ENCODE data around the gene CD6.
"Not testable (repeated sequence)": the region's sequence is repeated elsewhere in the genome, so short reads cannot be mapped to it uniquely, and the experiment has no call there.

CD6 gene

GRCh38 chr11:60957188-60957587 lies 14.3 kb upstream of the CD6 start:
- no peak for DNase-seq

DNA sequence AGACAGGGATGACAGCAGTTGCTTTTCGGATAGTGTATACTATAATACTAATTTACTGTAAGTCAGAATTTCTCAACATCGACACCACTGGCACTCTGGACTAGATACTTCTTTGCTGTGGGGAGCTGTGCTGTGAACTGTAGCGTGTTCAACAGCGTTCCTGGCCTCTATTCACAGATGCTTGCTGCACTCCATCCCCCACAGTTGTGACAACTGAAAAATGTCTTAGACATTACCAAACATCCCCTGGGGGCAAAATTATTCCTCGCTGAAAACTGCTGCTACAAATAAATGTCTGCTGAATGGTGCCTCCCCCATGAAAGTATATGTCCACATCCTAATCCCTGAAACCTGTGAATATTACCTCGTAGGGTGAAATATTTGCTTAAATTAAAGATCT lies 12.0 kb upstream of the CD6 start:
- DNase-seq = no peak

- no peak for DNase-seq
Observed at GRCh38 chr11:60960405-60960804, 11.1 kb upstream of the CD6 start.

DNA sequence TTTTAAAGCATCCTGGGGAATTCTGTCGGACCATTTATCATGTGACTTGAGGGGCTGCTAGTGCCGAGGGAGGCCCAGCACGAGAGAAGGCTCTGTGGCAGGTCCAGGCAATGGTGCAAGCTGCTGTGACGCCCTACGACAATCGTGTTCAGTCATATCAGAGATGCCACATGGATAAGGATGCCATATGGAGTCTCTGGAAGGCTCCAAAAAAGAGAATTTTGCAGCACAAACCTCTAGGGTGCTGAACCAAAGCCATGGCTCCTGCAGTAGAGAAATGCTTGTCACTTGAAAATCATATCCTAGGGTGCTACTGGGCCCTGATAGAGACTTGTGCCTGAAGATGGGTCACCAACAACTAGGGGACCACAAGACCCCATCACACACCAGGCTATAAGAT lies 6.7 kb upstream of the CD6 start:
- DNase-seq = no peak

- DNase-seq = no peak
Observed at GRCh38 chr11:60966890-60967289, 4.6 kb upstream of the CD6 start.

- DNase-seq = no peak
Observed at GRCh38 chr11:60968223-60968622, 3.3 kb upstream of the CD6 start.

- peak; percentile 83 to 85 for DNase-seq
Observed at GRCh38 chr11:60970369-60970774, 1.1 kb upstream of the CD6 start.

DNA sequence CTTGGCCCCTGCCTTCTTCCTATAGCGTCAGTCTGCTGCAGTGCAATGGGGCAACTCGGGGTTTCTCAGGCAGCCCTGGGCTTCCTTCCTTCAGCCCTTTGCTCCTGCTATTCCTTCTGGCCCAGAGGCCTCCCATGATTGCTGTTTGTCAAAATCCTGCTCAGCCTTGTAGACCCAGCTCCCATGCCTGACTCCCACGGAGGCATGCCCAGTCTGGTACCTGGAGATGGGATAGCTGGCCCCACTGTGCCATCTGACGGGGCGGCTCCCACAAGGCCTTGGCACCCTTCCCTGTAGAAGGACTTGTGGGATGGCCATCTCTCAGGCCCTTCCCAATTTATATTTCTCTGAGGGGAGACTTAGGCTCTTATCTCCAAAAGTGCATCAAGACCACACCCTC lies 590 bp upstream of the CD6 start:
- no peak for DNase-seq

GRCh38 chr11:60972182-60973030 lies 926 bp downstream of the CD6 start:
- DNase-seq = peak in 1 of 2 donors; percentile 49

DNA sequence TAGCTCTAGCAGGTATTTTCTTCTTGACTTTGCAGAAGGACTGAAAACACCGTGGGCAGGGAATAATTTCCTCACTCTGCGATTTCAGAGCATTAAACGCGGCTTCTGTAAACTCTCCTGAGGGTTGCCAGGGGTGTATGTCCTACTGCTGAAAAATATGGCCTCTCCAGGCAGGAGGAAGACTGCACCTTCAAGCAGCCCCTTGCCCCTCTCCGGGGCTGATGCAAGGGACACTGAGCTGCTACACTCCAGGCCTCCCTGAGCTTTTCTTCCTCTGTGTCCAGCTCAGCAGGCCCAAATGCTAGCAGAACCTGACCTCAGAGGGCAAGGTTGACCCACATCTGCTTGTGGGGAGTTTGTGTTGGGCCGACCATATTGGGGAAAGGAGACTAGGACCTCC lies 2.2 kb downstream of the CD6 start:
- DNase-seq = no peak

DNA sequence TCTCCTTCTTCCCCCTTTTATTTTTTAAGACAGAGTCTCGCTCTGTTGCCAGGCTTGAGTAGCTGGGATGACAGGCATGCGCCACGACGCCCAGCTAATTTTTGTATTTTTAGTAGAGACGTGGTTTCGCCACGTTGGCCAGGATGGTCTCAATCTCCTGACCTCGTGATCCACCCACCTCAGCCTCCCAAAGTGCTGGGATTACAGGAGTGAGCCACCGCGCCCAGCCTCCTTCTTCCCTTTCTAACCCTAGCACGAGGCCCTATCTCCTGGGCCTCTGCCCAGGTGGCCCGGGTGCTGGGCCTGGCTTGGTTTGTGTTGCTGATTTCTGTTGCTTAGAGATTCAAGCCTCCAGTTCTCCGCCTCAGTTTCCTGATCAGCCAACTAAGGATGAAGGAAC lies 2.8 kb downstream of the CD6 start:
- not testable (repeated sequence) for DNase-seq

DNA sequence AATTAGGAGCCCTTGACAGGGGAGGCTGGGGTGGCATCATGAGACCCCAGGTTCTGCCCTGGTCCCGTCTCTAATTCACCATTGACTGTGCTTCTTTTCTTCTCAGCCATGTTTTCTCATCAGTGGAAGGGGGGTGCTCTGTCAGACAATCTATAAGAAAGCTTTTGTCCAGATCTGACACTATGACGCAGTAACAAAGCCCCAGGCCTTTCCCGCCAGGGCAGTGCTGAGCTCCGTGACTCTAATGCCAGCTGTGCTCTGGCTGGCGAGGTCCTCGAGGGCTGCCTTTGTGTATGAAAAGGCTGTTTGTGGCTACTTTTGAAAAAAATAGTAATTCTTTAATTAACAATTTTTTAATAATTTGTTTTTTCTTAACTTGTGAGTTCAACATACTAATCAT lies 3.2 kb downstream of the CD6 start:
- DNase-seq = no peak

- DNase-seq = no peak
Observed at GRCh38 chr11:60977224-60977623, 5.7 kb downstream of the CD6 start.

- no peak for DNase-seq
Observed at GRCh38 chr11:60977836-60978235, 6.4 kb downstream of the CD6 start.

- peak in 1 of 2 donors; percentile 59 for DNase-seq
Observed at GRCh38 chr11:60978546-60979380, 7.3 kb downstream of the CD6 start.

DNA sequence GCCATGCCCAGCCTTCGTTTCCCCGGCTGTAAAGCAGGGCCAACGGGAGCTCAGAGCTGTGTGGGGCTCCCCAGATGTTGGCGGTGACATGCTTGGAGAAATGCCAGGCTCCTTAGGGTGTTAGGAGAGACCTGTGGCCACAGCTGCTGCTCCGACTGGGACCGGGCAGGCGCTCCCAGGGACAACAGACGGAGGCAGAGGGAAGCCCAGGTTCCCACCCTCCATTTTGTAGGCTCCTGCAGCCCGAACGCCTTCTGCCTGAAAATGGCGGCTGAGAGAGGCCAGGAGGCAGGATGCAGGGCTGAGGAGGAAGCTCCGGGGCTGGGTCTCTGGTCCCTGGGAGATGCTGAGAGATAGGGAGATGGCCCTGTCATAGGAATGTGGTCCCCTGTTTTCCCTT lies 10.0 kb downstream of the CD6 start:
- DNase-seq = no peak

DNA sequence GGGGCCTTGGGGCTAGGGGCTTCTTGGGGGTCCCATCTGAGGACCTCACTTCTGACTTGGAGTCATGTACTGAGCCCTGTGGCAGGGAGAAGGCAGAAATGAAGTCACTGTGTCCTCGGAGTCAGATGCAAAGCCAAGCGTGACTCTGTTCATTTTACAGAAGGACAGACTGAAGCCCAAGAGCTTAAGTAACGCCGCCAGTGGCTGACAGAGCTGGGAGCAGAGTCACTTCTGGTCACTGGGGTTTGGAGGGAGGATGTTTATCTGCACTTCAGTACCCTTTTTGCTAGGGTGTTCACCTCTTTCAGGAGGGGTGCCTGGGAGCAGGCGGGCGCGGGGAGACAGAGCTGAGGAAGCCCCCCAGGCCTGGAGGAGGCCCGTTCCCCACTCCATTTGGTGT lies 10.7 kb downstream of the CD6 start:
- DNase-seq = no peak

DNA sequence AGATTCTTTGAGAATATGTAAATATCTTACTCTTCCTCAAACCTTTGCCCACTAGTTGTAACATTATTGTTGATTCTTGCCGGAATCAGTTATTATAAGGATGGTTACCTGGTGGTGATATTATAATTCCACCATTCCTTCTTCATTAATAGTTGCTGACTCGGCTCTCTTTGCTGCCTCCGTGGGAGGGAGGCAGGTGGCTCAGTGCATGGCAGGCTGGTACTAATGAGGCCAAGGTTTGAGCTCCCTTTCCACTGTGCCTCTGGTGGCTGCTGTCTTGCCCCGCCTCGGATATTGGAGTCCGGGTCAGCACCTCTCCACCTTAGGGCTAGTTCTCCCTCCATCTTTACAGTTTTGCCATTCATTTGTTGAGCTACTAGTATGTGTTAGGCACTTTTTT lies 12.7 kb downstream of the CD6 start:
- DNase-seq = no peak

GRCh38 chr11:60984636-60985035 lies 13.2 kb downstream of the CD6 start:
- no peak for DNase-seq

DNA sequence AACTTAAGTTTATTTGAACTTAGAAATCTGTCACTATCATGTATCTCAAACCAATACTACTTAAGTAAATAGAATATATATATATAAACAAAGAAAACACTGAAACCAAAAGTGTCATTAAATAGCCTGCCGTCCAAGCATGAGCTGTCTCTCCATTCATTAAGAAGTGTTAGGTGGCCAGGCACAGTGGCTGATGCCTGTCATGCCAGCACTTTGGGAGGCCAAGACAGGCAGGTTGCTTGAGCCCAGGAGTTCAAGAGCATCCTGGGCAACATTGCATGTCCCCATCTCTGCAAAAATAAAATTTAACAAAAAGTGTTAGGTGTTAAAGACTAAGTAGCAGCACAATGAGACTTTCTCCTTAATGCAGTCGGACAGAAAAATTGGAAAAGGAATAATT lies 14.0 kb downstream of the CD6 start:
- DNase-seq = no peak

- peak; percentile 92 to 94 for DNase-seq
Observed at GRCh38 chr11:60985991-60986915, 14.8 kb downstream of the CD6 start.

- peak; percentile 48 to 65 for DNase-seq
Observed at GRCh38 chr11:60987577-60988277, 16.2 kb downstream of the CD6 start.

All from CD4-positive, alpha-beta T cell treated with Interleukin-4 for 1 hour (primary cell).